WERI-Rb-1 (cell line): ENCODE data around the gene CFAP410.

ENCODE experiments used
- DNase-seq: peaks from one replicate; pipeline ENCODE4 v3.0.0-alpha.2; 2020
- H3K27ac ChIP-seq: fragments of 250-450 bp; sonication (Bioruptor Pico); 2 replicates; pipeline ENCODE4 v1.5.1; 2020; ENCODE audit warnings: mild to moderate bottlenecking, moderate library complexity
- H3K27me3 ChIP-seq: fragments of 250-450 bp; sonication (Bioruptor Pico); 2 replicates; pipeline ENCODE4 v1.5.1; 2021; ENCODE audit warnings: mild to moderate bottlenecking, low read depth, moderate library complexity; ENCODE audit not compliant: insufficient read depth, severe bottlenecking
- H3K36me3 ChIP-seq: fragments of 250-450 bp; sonication (Bioruptor Pico); 2 replicates; pipeline ENCODE4 v1.5.1; 2020; ENCODE audit warnings: mild to moderate bottlenecking, moderate library complexity
- H3K4me3 ChIP-seq: 2 replicates; pipeline ENCODE4 v1.5.1; 2011; ENCODE audit warnings: low read depth, mild to moderate bottlenecking, control low read depth, low read length
- H3K9me3 ChIP-seq: fragments of 250-450 bp; sonication (Bioruptor Pico); 2 replicates; pipeline ENCODE4 v1.5.1; 2021; ENCODE audit warnings: mild to moderate bottlenecking, moderate library complexity; ENCODE audit not compliant: severe bottlenecking
- TF ChIP-seq, protein P1 (sequence below): IDR thresholded peaks from 2 replicates; pipeline ENCODE4 v1.5.1; 2011; ENCODE audit warnings: low read depth, mild to moderate bottlenecking, control low read depth, inconsistent platforms, low read length

CFAP410 gene

DNA sequence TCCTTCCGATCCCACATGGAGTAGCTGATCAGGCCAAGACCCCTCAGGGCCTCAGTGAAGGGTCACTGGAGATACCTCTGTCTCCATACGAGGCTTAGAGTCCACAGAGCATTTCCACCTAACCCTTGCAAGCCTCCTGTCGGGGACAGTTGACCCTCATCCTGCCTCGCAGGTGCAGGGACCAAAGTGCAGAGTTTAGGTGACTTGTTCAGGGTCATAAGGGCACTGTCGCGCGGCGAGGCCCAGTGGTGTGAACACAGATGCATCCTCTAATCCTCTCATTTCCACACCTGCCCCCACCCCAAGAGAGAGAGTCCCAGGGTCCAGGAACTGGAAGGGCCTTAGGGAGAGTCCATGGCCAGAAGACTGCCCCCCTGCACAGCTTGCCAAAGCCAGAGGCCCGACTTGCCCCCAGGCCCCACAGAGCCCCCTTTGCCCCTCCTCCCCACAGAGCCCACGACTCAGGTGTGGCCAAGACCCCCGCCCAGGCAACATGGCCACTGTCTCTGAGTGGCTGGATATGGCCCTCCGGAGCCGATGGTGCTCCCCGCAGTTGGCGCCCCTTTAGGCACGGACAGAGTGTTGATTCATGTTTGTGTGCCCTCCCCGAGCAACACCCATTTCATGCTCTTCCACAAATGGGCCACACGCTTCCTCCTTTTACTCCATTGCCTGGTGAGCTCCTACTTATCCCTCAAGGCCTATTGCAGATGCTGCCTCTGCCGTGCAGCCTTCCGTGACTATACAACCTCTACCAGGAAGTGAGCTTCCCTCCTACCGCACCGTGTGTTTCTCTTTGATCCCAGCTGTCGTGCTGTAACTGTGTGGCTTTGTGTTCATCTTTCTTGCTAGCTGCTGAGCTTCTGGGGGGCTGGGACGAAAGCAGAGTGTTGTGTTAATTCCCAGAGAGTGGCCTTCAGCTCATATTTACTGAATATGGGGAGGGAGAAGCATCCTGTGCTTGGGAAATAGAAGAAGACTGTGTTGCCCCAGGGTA, 15.9 kb upstream of the CFAP410 start:
- Histone ChIP-seq H3K9me3 (no peaks in the 10 kb centered on the region), H3K27me3 (no peaks in the 10 kb centered on the region), H3K36me3 (no peaks in the 10 kb centered on the region), H3K27ac (no peak overlapping the region), H3K4me3 (no peak overlapping the region)
- DNase-seq, result no peak
- TF ChIP-seq, protein P1, sequence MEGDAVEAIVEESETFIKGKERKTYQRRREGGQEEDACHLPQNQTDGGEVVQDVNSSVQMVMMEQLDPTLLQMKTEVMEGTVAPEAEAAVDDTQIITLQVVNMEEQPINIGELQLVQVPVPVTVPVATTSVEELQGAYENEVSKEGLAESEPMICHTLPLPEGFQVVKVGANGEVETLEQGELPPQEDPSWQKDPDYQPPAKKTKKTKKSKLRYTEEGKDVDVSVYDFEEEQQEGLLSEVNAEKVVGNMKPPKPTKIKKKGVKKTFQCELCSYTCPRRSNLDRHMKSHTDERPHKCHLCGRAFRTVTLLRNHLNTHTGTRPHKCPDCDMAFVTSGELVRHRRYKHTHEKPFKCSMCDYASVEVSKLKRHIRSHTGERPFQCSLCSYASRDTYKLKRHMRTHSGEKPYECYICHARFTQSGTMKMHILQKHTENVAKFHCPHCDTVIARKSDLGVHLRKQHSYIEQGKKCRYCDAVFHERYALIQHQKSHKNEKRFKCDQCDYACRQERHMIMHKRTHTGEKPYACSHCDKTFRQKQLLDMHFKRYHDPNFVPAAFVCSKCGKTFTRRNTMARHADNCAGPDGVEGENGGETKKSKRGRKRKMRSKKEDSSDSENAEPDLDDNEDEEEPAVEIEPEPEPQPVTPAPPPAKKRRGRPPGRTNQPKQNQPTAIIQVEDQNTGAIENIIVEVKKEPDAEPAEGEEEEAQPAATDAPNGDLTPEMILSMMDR, result no peak

DNA sequence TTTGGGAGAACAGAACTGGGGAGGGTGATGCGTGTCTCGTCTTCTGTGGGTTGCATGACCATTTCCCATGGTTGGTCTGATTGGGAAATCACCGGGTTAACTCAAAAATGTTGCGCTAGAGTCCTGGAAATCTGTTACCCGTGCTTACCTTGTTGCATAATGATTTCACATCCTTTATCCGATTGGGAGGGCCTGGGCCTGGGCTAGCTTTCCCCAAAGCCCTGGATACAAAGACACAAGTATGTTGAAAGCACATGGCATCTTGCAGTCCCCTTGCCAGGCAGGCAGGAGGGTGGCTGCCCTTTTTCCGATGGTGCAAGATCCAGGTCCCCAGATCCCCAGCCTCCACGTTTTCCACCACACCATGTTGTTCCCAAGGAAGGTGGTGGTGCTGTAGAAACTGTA, 14.8 kb upstream of the CFAP410 start:
- no peaks in the 10 kb centered on the region for H3K27me3 ChIP-seq
- H3K4me3 ChIP-seq, result no peak overlapping the region
- TF ChIP-seq, protein P1, result no peak
- no peak for DNase-seq
- H3K36me3 ChIP-seq, result no peaks in the 10 kb centered on the region
- H3K9me3 ChIP-seq, result no peaks in the 10 kb centered on the region
- H3K27ac ChIP-seq, result no peak overlapping the region

DNA sequence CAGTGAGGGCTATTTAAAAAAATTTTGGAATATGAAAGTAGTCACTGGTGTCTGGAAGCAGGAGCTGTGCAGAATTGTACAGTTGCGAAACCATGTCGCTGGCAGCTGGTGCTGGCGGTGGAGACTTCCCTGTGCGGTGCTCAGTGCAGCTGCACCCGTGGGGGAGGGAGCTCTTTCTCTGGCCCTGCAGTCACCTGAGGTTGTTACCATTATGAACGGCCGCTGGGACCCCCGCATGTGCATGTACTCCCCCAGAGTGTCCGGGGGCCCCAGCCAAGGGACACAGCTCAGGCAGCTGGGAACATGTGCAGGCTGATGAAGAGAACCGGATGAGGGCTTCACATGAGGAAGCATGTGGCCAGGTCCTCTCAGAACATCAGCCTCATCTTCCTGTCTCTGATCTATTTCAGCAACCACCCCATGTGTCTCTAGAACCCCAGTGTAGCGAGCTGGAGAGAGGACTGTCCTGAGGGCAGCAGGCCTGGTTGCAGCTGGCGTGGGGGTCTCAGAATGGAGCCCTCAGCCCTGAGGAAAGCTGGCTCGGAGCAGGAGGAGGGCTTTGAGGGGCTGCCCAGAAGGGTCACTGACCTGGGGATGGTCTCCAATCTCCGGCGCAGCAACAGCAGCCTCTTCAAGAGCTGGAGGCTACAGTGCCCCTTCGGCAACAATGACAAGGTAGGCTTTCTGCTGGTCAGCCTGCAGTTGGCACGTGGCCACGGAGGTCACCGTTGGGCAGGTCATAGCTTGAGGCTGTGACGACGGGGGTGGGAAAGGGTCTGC, 14.2 kb upstream of the CFAP410 start, which contains the start of gene TRPM2:
TSS of gene TRPM2 (plus strand) at position 431 of the 780 bp plus-strand sequence. CDS start at position 511, 80 bp downstream.
- TF ChIP-seq, protein P1, result no peak
- Histone ChIP-seq H3K36me3 (no peaks in the 10 kb centered on the region), H3K9me3 (no peaks in the 10 kb centered on the region), H3K4me3 (no peak within 1 kb of the TSS), H3K27me3 (no peaks in the 10 kb centered on the region), H3K27ac (no peak within 1 kb of the TSS)
- DNase-seq, result no peak

DNA sequence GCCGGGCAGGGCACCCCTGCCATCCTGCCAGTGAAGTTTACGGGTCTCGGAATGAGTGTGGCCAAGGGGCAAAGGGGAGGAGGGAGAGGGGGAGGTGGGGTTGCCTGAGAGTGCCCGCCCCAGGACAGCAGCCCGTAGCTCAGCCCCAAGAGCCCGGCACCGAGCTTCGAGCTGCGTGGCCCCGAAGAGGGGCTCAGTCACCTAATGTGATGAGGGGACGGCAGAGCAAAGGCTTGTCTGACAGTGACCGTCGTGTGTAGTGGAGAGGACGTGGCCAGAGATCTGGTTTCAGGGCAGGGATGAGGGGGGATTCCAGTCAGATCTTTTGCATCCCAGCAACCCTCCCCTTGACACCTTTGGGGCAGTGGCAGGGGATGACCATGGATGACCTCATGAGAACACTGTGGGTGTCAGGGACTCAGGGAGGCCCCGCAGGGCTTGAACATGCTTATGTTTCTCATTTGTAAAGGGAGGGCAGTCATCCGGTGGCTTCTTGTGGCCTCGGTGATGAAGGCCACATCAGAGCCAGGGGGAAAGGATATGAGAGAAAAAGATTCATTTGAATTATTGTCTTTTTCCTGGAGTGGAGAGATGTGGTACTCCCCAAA, 13.2 kb upstream of the CFAP410 start:
- no peaks in the 10 kb centered on the region for H3K9me3 ChIP-seq
- no peaks in the 10 kb centered on the region for H3K27me3 ChIP-seq
- H3K27ac ChIP-seq, result no peak overlapping the region
- no peaks in the 10 kb centered on the region for H3K36me3 ChIP-seq
- no peak overlapping the region for H3K4me3 ChIP-seq
- DNase-seq, result no peak
- TF ChIP-seq, protein P1, result no peak

DNA sequence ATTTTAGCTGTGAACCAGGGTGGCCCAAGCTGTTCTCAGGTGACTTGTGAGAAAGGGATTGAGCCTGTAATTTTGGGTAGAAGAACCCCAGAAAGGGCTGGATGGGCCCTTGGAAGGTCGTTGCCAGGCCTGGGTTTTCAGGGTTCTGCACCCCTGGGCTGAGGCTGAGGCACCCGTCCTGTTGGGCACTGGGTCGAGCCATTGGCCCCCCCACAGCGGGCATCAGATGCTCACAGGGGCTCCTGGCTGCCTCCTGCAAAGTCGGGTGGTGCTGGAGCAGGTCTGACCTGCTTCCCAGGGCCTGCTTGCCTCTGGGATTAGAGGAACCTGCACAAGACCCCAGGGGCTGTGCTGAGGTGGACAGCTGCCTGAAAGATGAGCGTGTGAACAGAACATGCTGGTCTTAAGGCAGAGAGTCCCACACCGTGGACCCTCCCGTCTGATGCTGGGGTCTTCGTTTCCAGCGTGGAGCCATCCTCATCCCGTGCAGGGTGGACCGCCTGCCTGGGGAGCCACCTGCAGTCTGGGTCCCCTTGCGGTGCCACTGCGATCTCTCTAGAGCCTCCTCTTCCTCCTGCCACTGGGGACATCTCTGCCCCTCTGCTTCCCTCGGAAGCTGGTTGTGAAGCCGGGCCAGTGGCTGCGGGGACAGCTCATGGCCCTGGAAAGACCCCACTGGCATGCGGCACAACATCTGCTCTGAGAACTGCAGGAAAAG, 12.5 kb upstream of the CFAP410 start:
- H3K27me3 ChIP-seq, result no peaks in the 10 kb centered on the region

More for the DNA sequence above, 12.5 kb upstream of the CFAP410 start:
- Histone ChIP-seq H3K36me3 (no peaks in the 10 kb centered on the region), H3K4me3 (no peak overlapping the region), H3K27ac (no peak overlapping the region), H3K9me3 (no peaks in the 10 kb centered on the region)
- TF ChIP-seq, protein P1, result no peak
- DNase-seq, result no peak
